ENCODE measurements around the gene NSD1.

NSD1 gene

GRCh38 chr5:177186645-177187044 is 53.1 kb downstream of the NSD1 start:
- Histone ChIP-seq H2AFZ (ENCODE audit: low read depth, low read length) (no peak overlapping the region), H2BK12ac (ENCODE audit: low read length in 2 of 2) (no peak overlapping the region), H3K9ac (ENCODE audit: low read length) (no peak overlapping the region), H3K18ac (ENCODE audit: low read depth in 1 of 2, low read length in 2 of 2) (no peak overlapping the region), H2AK5ac (ENCODE audit: low read length, severe bottlenecking) (no peak overlapping the region), H2BK15ac (ENCODE audit: low read depth, poor library complexity, severe bottlenecking) (no peak overlapping the region), H2BK5ac (ENCODE audit: low read depth, low read length, poor library complexity, severe bottlenecking) (no peak overlapping the region), H3K79me1 (replicated peaks; ENCODE audit: low read length, poor library complexity, severe bottlenecking) (peaks cover 9% of the 10 kb centered on the region), H3K36me3 (ENCODE audit: control insufficient read depth in 1 of 2, insufficient read depth in 2 of 2, low read depth in 1 of 2, low read length in 2 of 2) (peaks cover 11 to 15% of the 10 kb centered on the region in 2 experiments), H4K91ac (ENCODE audit: low read length) (peak overlapping the region; percentile 39), H3K27me3 (ENCODE audit: control insufficient read depth in 1 of 2, insufficient read depth in 1 of 2, low read length in 2 of 2) (no peaks in the 10 kb centered on the region), H3K4me1 (ENCODE audit: control insufficient read depth, insufficient read depth, low read depth, low read length) (peaks cover 11% of the 10 kb centered on the region), H3K14ac (ENCODE audit: low read length in 2 of 2) (no peak overlapping the region), H3K9me3 (ENCODE audit: control insufficient read depth, low read length) (no peaks in the 10 kb centered on the region), H3K23ac (ENCODE audit: low read length in 2 of 2) (no peak overlapping the region), H3K27ac (ENCODE audit: low read length, poor library complexity, severe bottlenecking) (no peak overlapping the region), H3K4me2 (ENCODE audit: low read length, poor library complexity, severe bottlenecking) (no peak overlapping the region), H4K8ac (ENCODE audit: low read length) (no peak overlapping the region), H3K4ac (ENCODE audit: low read depth in 1 of 2, low read length in 2 of 2) (no peak overlapping the region), H3K4me3 (ENCODE audit: insufficient read depth in 1 of 2, low read depth in 1 of 2, low read length in 2 of 2) (no peak overlapping the region), H2BK120ac (ENCODE audit: low read depth, low read length) (no peak overlapping the region)
- DNase-seq: no peak
- 100% methylated on average over 6 of the region's 6 CpGs for WGBS

- H2BK12ac ChIP-seq (ENCODE audit: low read length in 2 of 2): no peak overlapping the region
- H3K18ac ChIP-seq (ENCODE audit: low read depth in 1 of 2, low read length in 2 of 2): no peak overlapping the region
- H3K79me1 ChIP-seq (replicated peaks; ENCODE audit: low read length, poor library complexity, severe bottlenecking): peaks cover 6% of the 10 kb centered on the region
- no peak overlapping the region for H3K23ac ChIP-seq (ENCODE audit: low read length in 2 of 2)
- H3K14ac ChIP-seq (ENCODE audit: low read length in 2 of 2): no peak overlapping the region
- no peak overlapping the region for H3K4ac ChIP-seq (ENCODE audit: low read depth in 1 of 2, low read length in 2 of 2)
- no peaks in the 10 kb centered on the region for H3K9me3 ChIP-seq (ENCODE audit: control insufficient read depth, low read length)
- no peak overlapping the region for H4K8ac ChIP-seq (ENCODE audit: low read length)
- WGBS: no CpG with 5 or more reads among the region's 3 CpGs
- H2AFZ ChIP-seq (ENCODE audit: low read depth, low read length): no peak overlapping the region
- peak overlapping the region; percentile 30 for H3K27ac ChIP-seq (ENCODE audit: low read length, poor library complexity, severe bottlenecking)
- H2BK120ac ChIP-seq (ENCODE audit: low read depth, low read length): no peak overlapping the region
- H3K27me3 ChIP-seq (ENCODE audit: control insufficient read depth in 1 of 2, insufficient read depth in 1 of 2, low read length in 2 of 2): no peaks in the 10 kb centered on the region
- H3K9ac ChIP-seq (ENCODE audit: low read length): no peak overlapping the region
- H3K36me3 ChIP-seq (ENCODE audit: control insufficient read depth in 1 of 2, insufficient read depth in 2 of 2, low read depth in 1 of 2, low read length in 2 of 2): peaks cover 17 to 18% of the 10 kb centered on the region in 2 experiments
- H2BK15ac ChIP-seq (ENCODE audit: low read depth, poor library complexity, severe bottlenecking): no peak overlapping the region
- H4K91ac ChIP-seq (ENCODE audit: low read length): no peak overlapping the region
- no peak overlapping the region for H2BK5ac ChIP-seq (ENCODE audit: low read depth, low read length, poor library complexity, severe bottlenecking)
- no peak overlapping the region for H3K4me2 ChIP-seq (ENCODE audit: low read length, poor library complexity, severe bottlenecking)
- H2AK5ac ChIP-seq (ENCODE audit: low read length, severe bottlenecking): no peak overlapping the region
- peaks cover 11% of the 10 kb centered on the region for H3K4me1 ChIP-seq (ENCODE audit: control insufficient read depth, insufficient read depth, low read depth, low read length)
- no peak for DNase-seq
- H3K4me3 ChIP-seq (ENCODE audit: insufficient read depth in 1 of 2, low read depth in 1 of 2, low read length in 2 of 2): no peak overlapping the region
Measured at GRCh38 chr5:177188775-177189174, 55.2 kb downstream of the NSD1 start.

- no peak overlapping the region for H3K27ac ChIP-seq (ENCODE audit: low read length, poor library complexity, severe bottlenecking)
- H4K8ac ChIP-seq (ENCODE audit: low read length): no peak overlapping the region
- H3K14ac ChIP-seq (ENCODE audit: low read length in 2 of 2): no peak overlapping the region
- no peaks in the 10 kb centered on the region for H3K9me3 ChIP-seq (ENCODE audit: control insufficient read depth, low read length)
- H3K23ac ChIP-seq (ENCODE audit: low read length in 2 of 2): no peak overlapping the region
- H2BK15ac ChIP-seq (ENCODE audit: low read depth, poor library complexity, severe bottlenecking): no peak overlapping the region
- H3K36me3 ChIP-seq (ENCODE audit: control insufficient read depth in 1 of 2, insufficient read depth in 2 of 2, low read depth in 1 of 2, low read length in 2 of 2): peaks cover 16 to 18% of the 10 kb centered on the region in 2 experiments
- no peaks in the 10 kb centered on the region for H3K27me3 ChIP-seq (ENCODE audit: control insufficient read depth in 1 of 2, insufficient read depth in 1 of 2, low read length in 2 of 2)
- no peak overlapping the region for H3K9ac ChIP-seq (ENCODE audit: low read length)
- H3K4me3 ChIP-seq (ENCODE audit: insufficient read depth in 1 of 2, low read depth in 1 of 2, low read length in 2 of 2): no peak overlapping the region
- H3K4ac ChIP-seq (ENCODE audit: low read depth in 1 of 2, low read length in 2 of 2): no peak overlapping the region
- no peak overlapping the region for H2AFZ ChIP-seq (ENCODE audit: low read depth, low read length)
- no peak overlapping the region for H2BK12ac ChIP-seq (ENCODE audit: low read length in 2 of 2)
- H3K79me1 ChIP-seq (replicated peaks; ENCODE audit: low read length, poor library complexity, severe bottlenecking): peaks cover 6% of the 10 kb centered on the region
- H2AK5ac ChIP-seq (ENCODE audit: low read length, severe bottlenecking): no peak overlapping the region
- no peak overlapping the region for H2BK5ac ChIP-seq (ENCODE audit: low read depth, low read length, poor library complexity, severe bottlenecking)
- peak; percentile 23 for DNase-seq
- peaks cover 11% of the 10 kb centered on the region for H3K4me1 ChIP-seq (ENCODE audit: control insufficient read depth, insufficient read depth, low read depth, low read length)
- no peak overlapping the region for H3K18ac ChIP-seq (ENCODE audit: low read depth in 1 of 2, low read length in 2 of 2)
- H3K4me2 ChIP-seq (ENCODE audit: low read length, poor library complexity, severe bottlenecking): no peak overlapping the region
- no peak overlapping the region for H4K91ac ChIP-seq (ENCODE audit: low read length)
- H2BK120ac ChIP-seq (ENCODE audit: low read depth, low read length): no peak overlapping the region
Measured at GRCh38 chr5:177189416-177189815, 55.8 kb downstream of the NSD1 start.

- Histone ChIP-seq H3K9me3 (ENCODE audit: control insufficient read depth, low read length) (no peaks in the 10 kb centered on the region), H3K4me1 (ENCODE audit: control insufficient read depth, insufficient read depth, low read depth, low read length) (peaks cover 13% of the 10 kb centered on the region), H3K23ac (ENCODE audit: low read length in 2 of 2) (no peak overlapping the region), H2BK120ac (ENCODE audit: low read depth, low read length) (no peak overlapping the region), H3K4me2 (ENCODE audit: low read length, poor library complexity, severe bottlenecking) (no peak overlapping the region), H3K36me3 (ENCODE audit: control insufficient read depth in 1 of 2, insufficient read depth in 2 of 2, low read depth in 1 of 2, low read length in 2 of 2) (peaks cover 19 to 20% of the 10 kb centered on the region in 2 experiments), H4K91ac (ENCODE audit: low read length) (no peak overlapping the region), H3K4ac (ENCODE audit: low read depth in 1 of 2, low read length in 2 of 2) (no peak overlapping the region), H3K9ac (ENCODE audit: low read length) (no peak overlapping the region), H3K79me1 (replicated peaks; ENCODE audit: low read length, poor library complexity, severe bottlenecking) (peaks cover 3% of the 10 kb centered on the region), H3K27ac (ENCODE audit: low read length, poor library complexity, severe bottlenecking) (peak overlapping the region; percentile 72), H2AFZ (ENCODE audit: low read depth, low read length) (no peak overlapping the region), H2BK15ac (ENCODE audit: low read depth, poor library complexity, severe bottlenecking) (no peak overlapping the region), H3K14ac (ENCODE audit: low read length in 2 of 2) (no peak overlapping the region), H3K27me3 (ENCODE audit: control insufficient read depth in 1 of 2, insufficient read depth in 1 of 2, low read length in 2 of 2) (no peaks in the 10 kb centered on the region), H3K18ac (ENCODE audit: low read depth in 1 of 2, low read length in 2 of 2) (no peak overlapping the region), H2BK5ac (ENCODE audit: low read depth, low read length, poor library complexity, severe bottlenecking) (no peak overlapping the region), H2AK5ac (ENCODE audit: low read length, severe bottlenecking) (peak overlapping the region; percentile 83), H4K8ac (ENCODE audit: low read length) (no peak overlapping the region), H3K4me3 (ENCODE audit: insufficient read depth in 1 of 2, low read depth in 1 of 2, low read length in 2 of 2) (no peak overlapping the region), H2BK12ac (ENCODE audit: low read length in 2 of 2) (no peak overlapping the region)
- WGBS: 96% methylated on average over 4 of the region's 4 CpGs
- no peak for DNase-seq
Measured at GRCh38 chr5:177189965-177190364, 56.4 kb downstream of the NSD1 start.
